Osteoblast (primary cell): ENCODE results near the gene PLCZ1. TPM values are rescaled to one million over a fixed set of nuclear protein-coding genes. Genes with fewer than 3 reads are reported as not detected.

Experiments used
- DNase-seq: peaks from one replicate; pipeline ENCODE4 v3.0.0; 2011; ENCODE audit warnings: low spot score, mixed read lengths; ENCODE audit not compliant: insufficient read length; ENCODE audit errors: missing footprints
- H2AFZ ChIP-seq: 2 replicates; pipeline ENCODE4 v1.6.0; 2011; ENCODE audit warnings: mild to moderate bottlenecking, low read length
- H3K27ac ChIP-seq: 2 replicates; pipeline ENCODE4 v1.5.1; 2011; ENCODE audit warnings: mild to moderate bottlenecking, low read depth, low read length, moderate library complexity
- H3K27me3 ChIP-seq: 2 replicates; pipeline ENCODE4 v1.6.0; 2012; ENCODE audit warnings: mild to moderate bottlenecking, control low read depth, inconsistent platforms, low read length, moderate library complexity; ENCODE audit not compliant: insufficient read depth
- H3K36me3 ChIP-seq: 2 replicates; pipeline ENCODE4 v1.5.1; 2011; ENCODE audit warnings: mild to moderate bottlenecking, low read length, control low read depth, moderate library complexity; ENCODE audit not compliant: insufficient read depth
- H3K4me1 ChIP-seq: 2 replicates; pipeline ENCODE4 v1.5.1; 2011; ENCODE audit warnings: mild to moderate bottlenecking, low read length, control low read depth, moderate library complexity; ENCODE audit not compliant: insufficient read depth
- H3K4me2 ChIP-seq: 2 replicates; pipeline ENCODE4 v1.6.0; 2011; ENCODE audit warnings: mild to moderate bottlenecking, low read length; ENCODE audit not compliant: insufficient read depth
- H3K4me3 ChIP-seq: fragments of 200-600 bp; sonication (generic); 3 replicates; pipeline ENCODE4 v1.5.1; 2012; ENCODE audit warnings: mild to moderate bottlenecking, low read length, inconsistent platforms; ENCODE audit not compliant: insufficient read depth
- H3K79me2 ChIP-seq: 2 replicates; pipeline ENCODE4 v1.6.0; 2012; ENCODE audit warnings: mild to moderate bottlenecking, low read length, control low read depth, inconsistent platforms; ENCODE audit not compliant: insufficient read depth
- H3K9me3 ChIP-seq: 2 replicates; pipeline ENCODE4 v1.5.1; 2011; ENCODE audit warnings: low read depth, low read length, control low read depth
- H4K20me1 ChIP-seq: 2 replicates; pipeline ENCODE4 v1.6.0; 2012; ENCODE audit warnings: mild to moderate bottlenecking, low read length, control low read depth; ENCODE audit not compliant: insufficient read depth
- CTCF ChIP-seq: IDR thresholded peaks from 2 replicates; pipeline ENCODE4 v1.5.1; 2011; ENCODE audit warnings: mild to moderate bottlenecking, low read depth, low read length, moderate library complexity; ENCODE audit errors: extremely low read depth
- total RNA-seq: library from RNA; depleted of rRNA; stranded (reverse); fragments of >200 nt; gene quantifications from 2 replicates; pipeline ENCODE4 v1.2.3, GENCODE V29; 2012

The PLCZ1 gene
- total RNA-seq, 1 donor, result not detected

- peak overlapping the region; percentile 42 for H3K4me2 ChIP-seq
- H3K27me3 ChIP-seq, result no peaks in the 10 kb centered on the region
- H3K79me2 ChIP-seq, result no peaks in the 10 kb centered on the region
- no peak overlapping the region for H2AFZ ChIP-seq
- H3K4me1 ChIP-seq, result peaks cover 38% of the 10 kb centered on the region
- no peaks in the 10 kb centered on the region for H4K20me1 ChIP-seq
- no peak overlapping the region for H3K4me3 ChIP-seq
- no peaks in the 10 kb centered on the region for H3K9me3 ChIP-seq
- peak overlapping the region; percentile 52 for H3K27ac ChIP-seq
- no peak for TF ChIP-seq CTCF
- H3K36me3 ChIP-seq, result no peaks in the 10 kb centered on the region
- no peak for DNase-seq
Observed at GRCh38 chr12:18751866-18752265, 14.1 kb upstream of the PLCZ1 start.

GRCh38 chr12:18750085-18750484, 12.3 kb upstream of the PLCZ1 start:
- Histone ChIP-seq H3K4me3 (no peak overlapping the region), H3K9me3 (no peaks in the 10 kb centered on the region), H2AFZ (no peak overlapping the region), H3K27me3 (no peaks in the 10 kb centered on the region), H3K27ac (no peak overlapping the region), H3K4me1 (peaks cover 38% of the 10 kb centered on the region), H3K4me2 (no peak overlapping the region), H4K20me1 (no peaks in the 10 kb centered on the region), H3K36me3 (no peaks in the 10 kb centered on the region), H3K79me2 (no peaks in the 10 kb centered on the region)
- no peak for TF ChIP-seq CTCF
- no peak for DNase-seq

- DNase-seq, result no peak
- H3K4me1 ChIP-seq, result peaks cover 38% of the 10 kb centered on the region
- H3K79me2 ChIP-seq, result no peaks in the 10 kb centered on the region
- no peak overlapping the region for H3K27ac ChIP-seq
- H4K20me1 ChIP-seq, result no peaks in the 10 kb centered on the region
- H3K9me3 ChIP-seq, result no peaks in the 10 kb centered on the region
- no peak overlapping the region for H2AFZ ChIP-seq
- no peak overlapping the region for H3K4me2 ChIP-seq
- H3K36me3 ChIP-seq, result no peaks in the 10 kb centered on the region
- no peak for TF ChIP-seq CTCF
- no peak overlapping the region for H3K4me3 ChIP-seq
- H3K27me3 ChIP-seq, result no peaks in the 10 kb centered on the region
Observed at GRCh38 chr12:18749386-18749957, 11.7 kb upstream of the PLCZ1 start.

- H3K79me2 ChIP-seq, result no peaks in the 10 kb centered on the region
- DNase-seq, result no peak
- no peaks in the 10 kb centered on the region for H3K36me3 ChIP-seq
- H3K4me3 ChIP-seq, result no peak overlapping the region
- H3K27ac ChIP-seq, result peak overlapping the region; percentile 81
- no peaks in the 10 kb centered on the region for H3K9me3 ChIP-seq
- H3K4me1 ChIP-seq, result peaks cover 35% of the 10 kb centered on the region
- peak overlapping the region; percentile 44 for H3K4me2 ChIP-seq
- H3K27me3 ChIP-seq, result no peaks in the 10 kb centered on the region
- H4K20me1 ChIP-seq, result no peaks in the 10 kb centered on the region
- no peak overlapping the region for H2AFZ ChIP-seq
- TF ChIP-seq CTCF, result no peak
Observed at GRCh38 chr12:18747895-18748294, 10.1 kb upstream of the PLCZ1 start.
